Measurements from ENCODE around the gene RAET1E. TPM values are rescaled to one million over a fixed set of nuclear protein-coding genes. Genes with fewer than 3 reads are reported as not detected.

Gene RAET1E
- total and polyA plus RNA-seq, 2 experiments from 2014 or later: not detected

GRCh38 chr6:149884215-149884614 is 13.7 kb downstream of the RAET1E start:
- Histone ChIP-seq H3K27me3 (ENCODE audit: insufficient read depth) (no peaks in the 10 kb centered on the region), H3K4me3 (peak overlapping the region; percentile 37), H3K27ac (ENCODE audit: low read depth) (no peak overlapping the region), H3K79me2 (replicated peaks; ENCODE audit: insufficient read depth) (no peaks in the 10 kb centered on the region), H3K4me1 (ENCODE audit: insufficient read depth) (no peaks in the 10 kb centered on the region), H3K4me2 (peak overlapping the region; percentile 68; the same call in 1 of the 2 replicates), H2AFZ (peak overlapping the region; percentile 91), H3K36me3 (ENCODE audit: insufficient read depth) (no peaks in the 10 kb centered on the region), H3F3A (replicated peaks; ENCODE audit: low read depth) (no peaks in the 10 kb centered on the region; the same call in 1 of the 2 replicates), H3K9me2 (ENCODE audit: insufficient read depth) (peaks cover 6% of the 10 kb centered on the region; the same call in 1 of the 2 replicates), H4K20me1 (replicated peaks; ENCODE audit: insufficient read depth) (no peaks in the 10 kb centered on the region)
- peaks cover 3% of the 10 kb centered on the region; the same call in 1 of the 3 replicates for H3K4me1 Mint-ChIP-seq
- ATAC-seq: peak; percentile 98
- TF ChIP-seq ETS1 (IDR thresholded peaks at IDR 0.05) (no peak), CTCF (conservative IDR thresholded peaks at IDR 0.05; ENCODE audit: low read depth in 2 of 2) (peak; percentile 16 to 34; a peak in 2 of 4 replicates), POLR2AphosphoS5 (IDR thresholded peaks at IDR 0.05; ENCODE audit: low read depth) (no peak)
- peaks cover 8% of the 10 kb centered on the region for H3K27me3 Mint-ChIP-seq (ENCODE audit: insufficient read depth, low read depth, poor library complexity)
- H3K9me3 Mint-ChIP-seq: no peaks in the 10 kb centered on the region
- no peaks in the 10 kb centered on the region for H3K36me3 Mint-ChIP-seq (ENCODE audit: low read depth)
- no peak overlapping the region for H3K27ac Mint-ChIP-seq
- peak; percentile 85 for DNase-seq (ENCODE audit: low spot score)
- no peak overlapping the region for H3K4me3 Mint-ChIP-seq

- Histone ChIP-seq H3K4me1 (ENCODE audit: insufficient read depth) (no peaks in the 10 kb centered on the region), H3K27me3 (ENCODE audit: insufficient read depth) (no peaks in the 10 kb centered on the region), H3K79me2 (replicated peaks; ENCODE audit: insufficient read depth) (no peaks in the 10 kb centered on the region), H3K4me3 (no peak overlapping the region), H3K27ac (ENCODE audit: low read depth) (no peak overlapping the region), H3K4me2 (no peak overlapping the region), H3K9me2 (ENCODE audit: insufficient read depth) (peaks cover 3% of the 10 kb centered on the region; the same call in 1 of the 2 replicates), H2AFZ (no peak overlapping the region), H3K36me3 (ENCODE audit: insufficient read depth) (no peaks in the 10 kb centered on the region), H3F3A (replicated peaks; ENCODE audit: low read depth) (no peaks in the 10 kb centered on the region; the same call in 1 of the 2 replicates), H4K20me1 (replicated peaks; ENCODE audit: insufficient read depth) (no peaks in the 10 kb centered on the region)
- Mint-ChIP-seq H3K27me3 (ENCODE audit: insufficient read depth, low read depth, poor library complexity) (peaks cover 8% of the 10 kb centered on the region), H3K9me3 (no peaks in the 10 kb centered on the region), H3K36me3 (ENCODE audit: low read depth) (no peaks in the 10 kb centered on the region), H3K4me3 (no peak overlapping the region), H3K27ac (no peak overlapping the region), H3K4me1 (peaks cover 3% of the 10 kb centered on the region; the same call in 1 of the 3 replicates)
- no peak for ATAC-seq
- DNase-seq (ENCODE audit: low spot score): no peak
- TF ChIP-seq ZNF114 (CRISPR knock-in tag; IDR thresholded peaks at IDR 0.05): no peak
- TF ChIP-seq CREB1 (CRISPR knock-in tag; IDR thresholded peaks at IDR 0.05; ENCODE audit: low read depth): no peak
- no peak for TF ChIP-seq ZNF462 (CRISPR knock-in tag; IDR thresholded peaks at IDR 0.05)
- no peak for TF ChIP-seq CTCF (conservative IDR thresholded peaks at IDR 0.05; ENCODE audit: low read depth in 2 of 2)
- no peak for TF ChIP-seq ETS1 (IDR thresholded peaks at IDR 0.05)
- TF ChIP-seq POLR2AphosphoS5 (IDR thresholded peaks at IDR 0.05; ENCODE audit: low read depth): no peak
- no peak for TF ChIP-seq EZH2phosphoT487 (IDR thresholded peaks at IDR 0.05; ENCODE audit: unreplicated experiment)
Observed at GRCh38 chr6:149881860-149882259, 16.1 kb downstream of the RAET1E start.
